IPS-18c (cell line): ENCODE results near the gene HAUS8.
"Not testable (repeated sequence)": the region's sequence is repeated elsewhere in the genome, so short reads cannot be mapped to it uniquely, and the experiment has no call there.

Source experiments
- H3K4me3 ChIP-seq: 2 replicates; pipeline ENCODE4 v1.7.0; 2013; ENCODE audit warnings: low read depth, mild to moderate bottlenecking, low read length, moderate library complexity; ENCODE audit not compliant: insufficient read depth
- H3K9me3 ChIP-seq: one replicate; pipeline ENCODE4 v1.6.1; 2013; ENCODE audit warnings: mild to moderate bottlenecking, low read length, moderate library complexity; ENCODE audit not compliant: control insufficient read depth, insufficient read depth

HAUS8 gene

GRCh38 chr19:17025361-17025760, 49.9 kb downstream of the HAUS8 start:
- Histone ChIP-seq H3K9me3 (no peaks in the 10 kb centered on the region), H3K4me3 (no peak overlapping the region; the same call in 1 of the 2 replicates)

GRCh38 chr19:17024941-17025340, 50.3 kb downstream of the HAUS8 start:
- H3K4me3 ChIP-seq, H3K9me3 ChIP-seq: not testable (repeated sequence)

GRCh38 chr19:17023805-17024204, 51.4 kb downstream of the HAUS8 start:
- Histone ChIP-seq H3K4me3 (no peak overlapping the region), H3K9me3 (no peaks in the 10 kb centered on the region)

- Histone ChIP-seq H3K4me3 (no peak overlapping the region), H3K9me3 (no peaks in the 10 kb centered on the region)
Measured at GRCh38 chr19:17022738-17023137, 52.5 kb downstream of the HAUS8 start.

GRCh38 chr19:17021793-17022590, 53.3 kb downstream of the HAUS8 start:
- no peak overlapping the region for H3K4me3 ChIP-seq
- H3K9me3 ChIP-seq: no peaks in the 10 kb centered on the region

- Histone ChIP-seq H3K4me3 (no peak overlapping the region; the same call in 1 of the 2 replicates), H3K9me3 (no peaks in the 10 kb centered on the region)
Measured at GRCh38 chr19:17021328-17021727, 53.9 kb downstream of the HAUS8 start.

GRCh38 chr19:17020823-17021222, 54.4 kb downstream of the HAUS8 start:
- H3K4me3 ChIP-seq: no peak overlapping the region
- H3K9me3 ChIP-seq: no peaks in the 10 kb centered on the region

- H3K9me3 ChIP-seq: no peaks in the 10 kb centered on the region
- H3K4me3 ChIP-seq: no peak overlapping the region
Measured at GRCh38 chr19:17020385-17020784, 54.9 kb downstream of the HAUS8 start.

GRCh38 chr19:17014212-17014861, 60.9 kb downstream of the HAUS8 start:
- H3K9me3 ChIP-seq, H3K4me3 ChIP-seq: not testable (repeated sequence)

- H3K9me3 ChIP-seq: no peaks in the 10 kb centered on the region
- H3K4me3 ChIP-seq: no peak overlapping the region
Measured at GRCh38 chr19:17011485-17011884, 63.8 kb downstream of the HAUS8 start.

- no peak overlapping the region for H3K4me3 ChIP-seq
- H3K9me3 ChIP-seq: no peaks in the 10 kb centered on the region
Measured at GRCh38 chr19:17006579-17006978, 68.7 kb downstream of the HAUS8 start.

GRCh38 chr19:17005000-17005399, 70.3 kb downstream of the HAUS8 start:
- H3K4me3 ChIP-seq: no peak overlapping the region
- no peaks in the 10 kb centered on the region for H3K9me3 ChIP-seq

- no peak overlapping the region for H3K4me3 ChIP-seq
- peaks cover 2% of the 10 kb centered on the region for H3K9me3 ChIP-seq
Measured at GRCh38 chr19:17004386-17004785, 70.9 kb downstream of the HAUS8 start.

- Histone ChIP-seq H3K4me3 (no peak overlapping the region), H3K9me3 (peaks cover 2% of the 10 kb centered on the region)
Measured at GRCh38 chr19:17002455-17002854, 72.8 kb downstream of the HAUS8 start.

- H3K9me3 ChIP-seq: peaks cover 2% of the 10 kb centered on the region
- 0 out of 2 replicates have a peak overlapping the region, but pooled peaks have one; percentile 20 for H3K4me3 ChIP-seq
Measured at GRCh38 chr19:17001603-17002183, 73.6 kb downstream of the HAUS8 start.
